ENCODE results near the gene PDHB. TPM values are rescaled to one million over a fixed set of nuclear protein-coding genes. Genes with fewer than 3 reads are reported as not detected.

PDHB gene
- total RNA-seq, 4 donors from 2014 or later: 51.5 to 139 (median 77.0) TPM

DNA sequence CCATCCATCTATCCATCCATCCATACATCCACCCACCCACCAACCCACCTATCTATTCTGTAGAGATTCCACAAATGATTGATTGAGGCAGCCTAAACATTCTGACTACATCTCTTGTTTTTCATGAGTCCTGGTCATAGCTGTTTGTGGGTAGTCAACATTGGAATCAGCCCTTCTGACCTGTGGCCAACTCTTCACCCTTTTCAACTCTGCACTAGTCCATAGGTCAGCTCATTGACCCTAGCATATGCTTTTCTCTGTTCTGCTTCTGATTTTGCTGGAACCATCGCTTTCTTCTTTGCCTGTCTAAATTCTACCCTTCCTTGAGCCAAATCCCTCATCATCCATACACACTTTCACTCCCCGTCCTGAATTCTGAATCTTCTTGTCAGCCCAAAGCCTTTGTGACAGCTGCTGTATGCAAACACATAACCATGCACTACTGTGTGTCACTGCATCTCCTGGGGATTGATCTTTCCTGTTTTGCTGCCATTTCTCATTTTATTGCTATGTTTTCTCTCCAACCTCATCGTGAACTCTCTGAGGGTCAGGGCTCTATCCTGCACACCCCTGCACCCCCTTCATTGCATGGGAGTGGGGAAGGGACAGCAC lies 41.4 kb upstream of the PDHB start:
- intact Hi-C loops (cut with DNase I): no loop called here
- TF ChIP-seq CTCF (IDR thresholded peaks at IDR 0.05) (no peak), POLR2A (IDR thresholded peaks at IDR 0.05) (no peak)
- WGBS, 2 donors: 81 to 88% methylated on average over 3 of the region's 3 CpGs
- DNase-seq: no peak
- Histone ChIP-seq H3K4me1 (peaks cover 8 to 15% of the 10 kb centered on the region in 2 donors), H3K27ac (no peak overlapping the region), H3K4me3 (replicated peaks in 1 of 3) (no peak overlapping the region), H3K36me3 (no peaks in the 10 kb centered on the region), H3K9me3 (no peaks in the 10 kb centered on the region), H3K27me3 (no peaks in the 10 kb centered on the region)

GRCh38 chr3:58474348-58474911 lies 40.8 kb upstream of the PDHB start:
- intact Hi-C loops (cut with DNase I): no loop called here
- H3K27me3 ChIP-seq: no peaks in the 10 kb centered on the region
- no peak overlapping the region for H3K27ac ChIP-seq
- TF ChIP-seq POLR2A (IDR thresholded peaks at IDR 0.05) (no peak), CTCF (IDR thresholded peaks at IDR 0.05) (no peak)
- peaks cover 8 to 15% of the 10 kb centered on the region in 2 donors for H3K4me1 ChIP-seq
- WGBS, 2 donors: 100% methylated on average over 1 of the region's 1 CpG
- no peak for DNase-seq
- H3K9me3 ChIP-seq: no peaks in the 10 kb centered on the region
- no peaks in the 10 kb centered on the region for H3K36me3 ChIP-seq
- no peak overlapping the region for H3K4me3 ChIP-seq (replicated peaks in 1 of 3)

DNA sequence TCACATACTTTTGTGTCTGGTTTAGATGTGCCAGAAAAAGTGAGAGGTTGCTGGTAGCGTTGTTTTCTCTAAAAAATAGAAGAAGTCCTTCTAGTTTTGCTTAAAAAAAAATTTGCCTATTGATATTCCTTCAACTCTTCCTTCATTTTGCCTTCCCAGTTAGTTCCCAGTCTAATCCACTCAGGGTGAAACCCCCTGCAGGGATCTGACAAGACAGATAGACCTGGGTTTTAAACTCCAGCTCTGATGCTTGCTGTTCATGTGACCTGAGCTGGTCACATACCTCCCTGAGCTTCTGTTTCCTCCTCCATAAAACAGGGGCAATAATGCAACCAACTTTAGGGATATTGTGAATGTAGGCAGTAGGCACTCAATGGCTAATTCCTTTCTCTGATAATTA lies 39.6 kb upstream of the PDHB start:
- 91 to 94% methylated on average over 1 of the region's 1 CpG for WGBS, 2 donors
- peaks cover 8 to 15% of the 10 kb centered on the region in 2 donors for H3K4me1 ChIP-seq
- no peak overlapping the region for H3K4me3 ChIP-seq (replicated peaks in 1 of 3)
- DNase-seq: no peak
- TF ChIP-seq CTCF (IDR thresholded peaks at IDR 0.05): no peak
- no peak for TF ChIP-seq POLR2A (IDR thresholded peaks at IDR 0.05)
- intact Hi-C loops (cut with DNase I): no loop called here
- H3K27me3 ChIP-seq: no peaks in the 10 kb centered on the region
- no peak overlapping the region for H3K27ac ChIP-seq
- H3K9me3 ChIP-seq: no peaks in the 10 kb centered on the region
- H3K36me3 ChIP-seq: no peaks in the 10 kb centered on the region

GRCh38 chr3:58471025-58471887 lies 37.6 kb upstream of the PDHB start:
- no peaks in the 10 kb centered on the region for H3K9me3 ChIP-seq
- H3K4me3 ChIP-seq (replicated peaks in 1 of 3): no peak overlapping the region
- TF ChIP-seq CTCF (IDR thresholded peaks at IDR 0.05) (no peak), POLR2A (IDR thresholded peaks at IDR 0.05) (no peak)
- H3K4me1 ChIP-seq: peaks cover 8 to 15% of the 10 kb centered on the region in 2 donors
- WGBS, 2 donors: 58 to 63% methylated on average over 10 of the region's 10 CpGs
- peak overlapping the region; percentile 28 to 65 (median 39) for H3K27ac ChIP-seq
- peak; percentile 27 to 36 for DNase-seq
- intact Hi-C loops (cut with DNase I): no loop called here
- no peaks in the 10 kb centered on the region for H3K27me3 ChIP-seq
- H3K36me3 ChIP-seq: no peaks in the 10 kb centered on the region
